GM18505 (cell line): ENCODE measurements around the gene MIX23.
A peak's percentile ranks its signal among the peaks of the same experiment; 100 is the strongest.

Experiments
- ATAC-seq: cut with Tn5 transposase; IDR thresholded peaks from one replicate; pipeline ENCODE4 v1.9.1; 2021; ENCODE audit not compliant: unreplicated experiment
- POLR2A ChIP-seq: IDR thresholded peaks from 4 replicates; pipeline ENCODE4 v1.6.1; 2011; ENCODE audit warnings: borderline replicate concordance; ENCODE audit not compliant: insufficient read depth, insufficient read length; ENCODE audit errors: extremely low read depth

MIX23 gene

DNA sequence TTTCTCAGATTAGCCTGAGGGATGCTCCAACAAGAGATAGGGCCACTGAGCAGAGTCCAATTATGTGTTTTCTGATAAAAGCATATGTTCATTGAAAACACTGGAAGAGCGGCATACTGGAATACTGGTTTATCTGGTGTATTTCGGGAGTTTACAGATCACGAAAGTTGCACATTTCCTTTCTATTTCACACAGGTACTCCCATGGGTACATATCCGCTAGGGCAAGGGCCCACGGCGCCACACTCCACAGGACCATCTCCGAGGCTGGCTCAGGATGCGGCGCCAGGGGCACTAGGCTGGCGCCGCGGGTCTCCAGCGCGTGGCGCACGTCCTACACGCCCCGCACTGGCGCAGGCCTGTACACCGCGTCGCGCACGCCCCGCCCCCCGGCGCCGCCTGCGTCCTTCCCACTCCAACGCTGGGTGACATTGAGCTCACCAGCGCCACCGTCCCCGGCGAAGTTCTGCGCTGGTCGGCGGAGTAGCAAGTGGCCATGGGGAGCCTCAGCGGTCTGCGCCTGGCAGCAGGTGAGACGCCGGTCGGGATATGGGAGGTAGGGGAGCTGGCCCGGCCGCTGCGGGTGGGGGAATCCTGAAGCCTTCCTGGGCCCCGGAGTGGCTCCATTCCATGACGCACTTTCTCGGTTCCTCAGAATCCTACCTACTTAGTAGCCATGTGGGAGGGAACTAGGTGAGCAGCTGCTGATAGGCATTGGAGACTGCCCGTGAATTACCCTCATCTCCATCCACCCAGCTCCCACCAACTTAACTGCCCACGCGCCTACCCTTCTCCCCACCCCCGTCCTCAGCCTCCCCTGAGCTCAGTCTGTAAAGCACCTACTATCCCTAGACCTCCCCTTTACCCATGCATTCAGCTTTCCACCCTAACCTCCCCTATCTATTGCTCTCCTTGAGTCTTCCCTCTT, 1.0 kb upstream of the MIX23 start, which contains the start of gene FAM162A:
Gene FAM162A, plus strand, starts transcription at position 412 of the 927 bp plus-strand sequence. Its CDS starts 84 bp downstream, at position 496.
- peak; percentile 91 for ATAC-seq

DNA sequence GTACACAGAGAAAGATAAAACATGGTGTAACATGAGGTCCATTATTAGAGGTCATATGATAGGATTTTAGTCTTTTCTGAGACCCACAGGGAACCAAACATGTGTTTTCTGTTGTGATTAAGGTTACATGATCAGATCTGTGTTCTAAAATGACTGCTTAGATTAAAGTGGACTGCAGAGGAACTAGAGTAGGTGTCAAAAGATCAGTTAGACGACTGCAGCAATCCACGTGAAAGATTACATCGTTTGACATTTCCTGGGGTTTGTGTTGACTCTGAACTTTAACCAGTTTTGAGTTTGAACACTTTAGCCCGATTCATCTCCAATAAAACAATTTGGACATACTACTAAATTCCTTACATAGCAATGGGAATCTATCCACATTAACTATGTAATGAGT, 5.1 kb downstream of the MIX23 start:
- no peak for TF ChIP-seq POLR2A
- no peak for ATAC-seq

More for the DNA sequence above, 1.0 kb upstream of the MIX23 start, which contains the start of gene FAM162A:
- peak; percentile 94 for TF ChIP-seq POLR2A

DNA sequence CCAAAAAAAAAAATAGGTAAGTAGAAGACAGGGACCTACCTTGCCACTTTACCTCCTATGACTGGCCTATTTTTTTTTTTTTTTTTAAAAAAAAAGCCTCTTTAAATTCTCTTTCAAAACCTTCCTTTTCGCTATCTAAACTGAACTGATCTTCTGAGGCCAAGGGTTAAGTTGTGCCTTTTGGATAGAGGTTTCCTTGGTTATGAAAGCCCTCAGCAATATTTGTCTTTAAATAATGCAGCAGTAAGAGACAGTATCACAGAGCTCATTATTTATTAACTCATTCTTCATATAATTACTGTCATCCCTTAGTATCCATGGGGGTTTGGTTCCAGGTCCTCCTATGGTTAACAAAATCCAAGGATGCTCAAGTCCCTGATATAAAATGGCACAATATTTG, 9.0 kb downstream of the MIX23 start:
- no peak for ATAC-seq
- no peak for TF ChIP-seq POLR2A

DNA sequence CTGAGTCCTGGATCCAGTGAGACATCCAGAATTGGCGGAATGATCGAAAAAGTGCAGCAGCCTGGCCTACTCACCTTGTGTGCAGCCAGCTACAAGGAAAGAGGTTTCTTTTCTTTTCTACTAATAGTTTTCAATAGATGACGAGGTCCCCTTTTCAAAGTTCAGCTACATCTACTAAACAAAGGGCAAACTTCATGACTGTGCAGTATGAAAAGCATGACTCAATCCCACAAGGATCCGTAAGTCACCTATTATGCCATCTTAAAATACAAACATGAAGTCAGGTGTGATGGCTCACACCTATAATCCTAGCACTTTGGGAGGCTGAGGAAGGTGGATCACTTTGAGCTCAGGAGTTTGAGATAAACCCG, 16.7 kb downstream of the MIX23 start:
- ATAC-seq, result no peak
- TF ChIP-seq POLR2A, result no peak

DNA sequence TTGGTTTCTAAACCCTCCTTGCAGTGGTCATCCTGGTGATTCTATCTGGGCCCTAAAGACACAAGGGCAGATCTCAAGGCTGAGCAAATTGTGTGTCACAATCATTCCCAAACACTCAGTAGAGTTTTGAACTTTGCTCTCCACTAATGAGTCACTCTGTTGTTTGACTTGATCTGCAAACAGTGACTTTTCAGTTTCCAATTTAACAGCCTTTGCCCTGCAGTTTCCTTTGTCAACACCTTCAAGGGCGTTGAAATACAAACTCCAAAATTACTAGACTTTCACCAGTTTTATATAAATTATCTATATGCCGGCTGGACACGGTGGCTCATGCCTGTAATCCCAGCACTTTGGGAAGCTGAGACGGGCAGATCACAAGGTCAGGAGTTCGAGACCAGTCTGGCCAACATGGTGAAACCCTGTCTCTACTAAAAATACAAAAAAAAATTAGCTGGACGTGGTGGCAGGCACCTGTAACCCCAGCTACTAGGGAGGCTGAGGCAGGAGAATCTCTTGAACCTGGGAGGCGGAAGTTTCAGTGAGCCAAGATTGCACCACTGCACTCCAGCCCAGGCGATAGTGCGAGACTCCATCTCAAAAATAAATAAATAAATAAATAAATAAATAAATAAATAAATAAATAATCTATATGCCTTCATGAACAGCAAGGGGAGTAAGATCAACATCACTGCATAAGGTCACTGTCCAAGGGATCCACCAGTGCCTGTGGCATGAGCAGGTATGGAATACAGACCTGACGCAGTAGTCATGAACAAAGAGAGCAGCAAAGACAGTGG, 17.3 kb downstream of the MIX23 start:
- peak; percentile 59 for ATAC-seq

DNA sequence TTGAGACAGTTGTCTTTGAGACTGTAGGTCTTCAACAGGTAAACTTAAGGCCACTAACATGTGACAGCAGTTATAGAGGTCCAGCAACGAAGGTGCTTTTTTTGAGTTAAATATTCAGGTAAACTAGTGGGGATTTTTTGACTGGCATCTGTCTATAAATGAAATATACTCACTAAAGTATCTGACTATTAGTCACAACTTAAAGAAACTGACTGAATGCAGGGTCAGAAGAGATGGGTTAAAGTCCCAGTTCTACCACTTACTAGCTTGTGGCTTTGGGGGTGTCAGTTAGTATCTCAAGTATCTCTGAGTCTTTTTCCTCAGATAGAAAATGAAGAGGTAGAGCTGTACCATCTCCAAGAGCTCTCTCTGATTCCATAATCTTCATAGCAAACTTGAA, 18.0 kb downstream of the MIX23 start:
- ATAC-seq, result peak; percentile 42
- no peak for TF ChIP-seq POLR2A

DNA sequence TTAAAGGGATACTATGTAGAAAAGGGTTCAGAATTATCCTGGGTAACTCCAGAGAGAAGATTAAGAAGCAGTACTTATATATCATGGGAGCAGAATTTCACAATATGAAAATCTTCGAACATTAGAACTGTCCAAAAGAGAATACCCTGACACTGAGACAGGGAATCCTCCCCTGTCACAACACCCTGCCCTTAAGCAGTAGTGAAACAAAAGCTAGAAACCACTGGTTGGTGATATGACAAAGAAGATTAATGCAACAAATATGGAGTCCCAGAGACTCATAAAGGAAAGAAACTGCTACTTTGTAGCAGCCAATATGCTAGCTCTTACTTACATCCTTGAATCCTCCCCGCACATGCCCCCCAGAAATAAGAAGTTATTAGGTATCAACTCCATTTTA, 18.5 kb downstream of the MIX23 start:
- TF ChIP-seq POLR2A, result no peak
- no peak for ATAC-seq

DNA sequence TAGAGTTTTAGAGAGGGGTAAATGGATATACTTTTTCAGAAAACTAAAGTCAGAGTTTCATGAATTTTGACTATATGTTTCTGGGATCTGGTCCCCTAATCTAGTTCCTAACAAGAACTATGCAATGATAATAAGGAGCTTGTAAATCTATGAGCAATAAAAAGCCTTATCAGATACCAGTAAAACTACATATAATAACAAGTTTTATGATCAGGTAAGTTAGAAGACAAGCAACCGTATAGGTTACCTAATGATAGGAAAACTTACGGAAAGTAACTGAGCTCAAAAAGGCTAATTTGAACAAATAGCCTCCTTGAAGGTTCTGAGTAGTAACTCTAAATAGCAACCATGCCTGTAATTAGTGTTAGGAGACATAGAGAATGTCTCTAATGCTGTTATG, 21.0 kb downstream of the MIX23 start:
- ATAC-seq, result no peak
- no peak for TF ChIP-seq POLR2A

DNA sequence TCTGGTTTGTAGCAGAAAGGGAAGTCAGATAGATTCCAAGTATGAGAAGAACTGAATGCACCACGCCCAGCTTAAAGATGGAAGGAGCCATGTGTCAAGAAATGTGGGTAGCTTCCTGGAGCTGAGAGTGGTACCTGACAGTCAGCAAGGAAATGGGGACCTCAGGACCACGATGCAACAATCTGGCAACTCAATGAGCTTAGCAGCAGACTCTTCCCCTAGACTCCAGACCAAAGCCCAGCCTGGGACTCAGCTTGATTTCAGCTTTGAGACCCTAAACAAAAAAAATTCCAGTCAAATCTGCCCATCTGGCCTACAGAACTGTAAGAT, 24.4 kb downstream of the MIX23 start:
- TF ChIP-seq POLR2A, result no peak
- ATAC-seq, result no peak

DNA sequence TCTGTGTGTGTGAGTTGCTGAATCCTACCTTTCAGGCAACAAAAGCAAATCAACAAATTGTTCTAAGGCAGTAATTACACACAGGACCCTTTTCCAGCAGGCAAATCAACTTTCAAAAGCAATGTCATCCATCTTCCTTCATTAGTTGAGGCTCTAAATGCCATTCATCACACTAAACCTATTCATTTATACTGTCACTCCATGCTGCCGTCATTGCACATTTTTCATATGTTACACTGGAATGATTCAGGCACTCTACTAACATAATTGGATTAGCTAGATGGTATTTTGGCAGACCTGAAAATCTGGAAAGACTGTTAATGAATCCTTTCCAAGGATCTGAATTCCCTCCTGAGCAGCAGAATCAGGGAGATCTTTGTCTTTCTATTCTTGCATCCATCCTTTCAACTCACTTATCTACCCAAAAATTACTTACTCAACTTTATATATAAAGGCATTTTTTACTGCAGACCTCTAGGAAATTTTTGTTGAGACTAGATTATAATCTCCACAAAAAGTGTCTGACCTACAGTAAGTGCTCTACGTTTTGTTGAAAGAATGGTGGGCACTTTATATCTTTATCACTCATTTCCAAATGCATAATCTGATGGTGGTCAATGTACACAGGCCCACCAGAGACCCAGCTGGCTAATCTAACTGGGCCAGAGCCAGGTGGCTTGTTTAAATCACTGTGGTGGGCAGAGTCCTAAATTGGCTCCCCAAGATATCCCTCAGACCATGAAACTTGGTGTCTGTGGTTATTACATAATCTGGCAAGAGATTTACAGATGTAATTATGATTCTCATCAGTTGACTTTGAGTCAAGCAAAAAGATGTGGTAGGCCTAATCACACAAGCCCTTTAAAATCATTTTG, 25.0 kb downstream of the MIX23 start:
- no peak for ATAC-seq
- TF ChIP-seq POLR2A, result no peak

DNA sequence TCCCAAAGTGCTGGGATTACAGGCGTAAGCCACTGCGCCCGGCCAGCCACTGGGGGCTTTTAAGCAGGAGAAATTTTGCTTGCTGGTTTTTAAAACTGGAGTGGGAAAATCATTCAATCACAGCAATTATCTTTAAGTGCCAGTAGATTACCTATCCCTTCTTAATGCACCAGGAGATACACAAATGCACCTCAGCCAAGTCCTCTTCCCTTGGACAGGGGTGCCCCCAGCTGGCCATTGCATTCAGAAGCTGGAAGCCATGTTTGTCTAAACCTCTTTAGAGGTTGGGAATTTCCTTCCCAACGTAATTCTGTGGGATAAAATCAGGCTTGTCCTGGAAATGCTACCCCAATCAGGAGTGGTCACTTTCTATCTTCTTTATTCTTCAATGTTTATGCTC, 26.6 kb downstream of the MIX23 start:
- no peak for ATAC-seq
- no peak for TF ChIP-seq POLR2A

DNA sequence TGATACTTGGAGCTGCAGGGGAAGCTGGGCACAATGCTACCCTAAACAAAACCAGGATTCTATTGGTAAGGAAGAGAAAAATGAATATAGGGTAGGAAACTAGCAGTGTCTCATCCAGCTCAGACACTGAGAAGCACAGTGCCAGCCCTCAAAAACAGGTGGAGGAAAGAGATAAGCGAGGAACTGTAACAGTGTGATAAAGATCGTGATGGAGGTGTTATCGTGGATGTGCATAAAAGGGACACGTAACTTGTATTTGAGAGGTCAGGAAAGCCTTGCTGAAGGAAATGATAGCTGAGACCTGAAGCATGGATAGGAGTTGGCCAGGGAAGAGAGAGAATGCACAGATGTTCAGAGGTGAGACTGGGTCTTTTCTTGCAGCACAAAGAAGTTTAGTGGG, 27.4 kb downstream of the MIX23 start:
- ATAC-seq, result no peak
- no peak for TF ChIP-seq POLR2A

DNA sequence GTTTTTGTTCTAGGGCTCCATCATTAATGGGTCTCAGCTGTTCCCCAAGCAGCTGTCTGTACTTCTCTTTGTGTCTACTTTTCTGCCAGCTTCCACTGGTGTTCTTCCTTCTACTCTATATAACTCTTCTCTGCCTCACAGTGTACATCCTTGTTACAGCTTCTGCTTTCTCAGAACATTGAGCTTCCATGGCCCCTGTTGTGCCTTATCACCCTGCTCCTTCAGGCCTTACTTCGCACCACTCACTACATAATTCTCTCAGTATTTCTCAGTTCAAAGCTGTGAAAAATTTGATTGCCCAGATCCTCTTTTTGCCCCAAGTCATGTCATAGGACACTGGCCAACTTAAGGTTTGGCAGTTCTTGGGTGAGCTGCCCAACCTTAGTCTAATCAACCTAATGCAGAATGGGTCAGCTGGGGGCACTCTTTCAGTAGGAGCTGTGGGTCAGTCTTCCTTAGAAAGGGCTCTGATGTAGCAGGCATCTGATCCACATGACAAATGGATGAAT, 29.1 kb downstream of the MIX23 start:
- ATAC-seq, result no peak
- no peak for TF ChIP-seq POLR2A

DNA sequence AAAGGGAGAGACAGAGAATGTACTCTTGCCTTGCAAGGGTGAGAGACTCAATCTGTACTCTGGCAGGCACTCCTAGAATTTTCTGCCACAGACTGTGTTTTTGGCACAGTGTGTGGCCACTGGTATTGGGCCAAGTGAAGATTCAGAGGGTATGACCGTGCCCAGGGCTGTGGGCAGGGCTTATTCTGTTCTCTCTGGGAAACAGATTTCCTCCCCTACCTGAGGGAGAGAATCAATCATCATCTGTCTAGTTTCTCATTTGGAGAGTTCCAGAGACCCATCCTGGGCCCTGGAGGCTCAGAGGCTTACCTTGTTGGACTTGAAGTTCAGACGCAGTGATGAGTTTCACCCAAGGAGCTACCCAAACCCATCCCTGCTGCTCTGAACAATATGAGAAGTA, 29.8 kb downstream of the MIX23 start:
- no peak for ATAC-seq
- TF ChIP-seq POLR2A, result no peak

DNA sequence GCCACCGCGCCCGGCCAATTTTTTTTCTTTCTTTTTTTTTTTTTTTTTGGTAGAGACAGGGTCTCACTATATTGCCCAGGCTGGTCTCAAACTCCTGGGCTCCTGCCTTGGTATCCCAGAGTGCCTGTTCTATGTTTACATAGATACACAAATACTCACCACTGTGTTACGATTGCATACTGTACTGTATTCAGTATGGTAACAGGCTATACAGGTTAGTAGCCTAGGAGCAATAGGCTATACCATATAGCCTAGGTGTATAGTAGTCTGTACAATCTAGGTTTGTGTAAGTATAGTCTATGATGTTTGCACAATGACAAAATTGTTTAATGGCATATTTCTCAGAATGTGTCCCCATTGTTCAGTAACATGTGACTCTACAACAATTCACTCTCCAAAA, 31.4 kb downstream of the MIX23 start:
- no peak for TF ChIP-seq POLR2A

More for the DNA sequence above, 31.4 kb downstream of the MIX23 start:
- ATAC-seq, result no peak
